GM18907 (cell line): Measurements from ENCODE around the gene WDR93.
"Not testable (repeated sequence)": the region's sequence is repeated elsewhere in the genome, so short reads cannot be mapped to it uniquely, and the experiment has no call there.

Experiments used
- ATAC-seq: cut with Tn5 transposase; IDR thresholded peaks from one replicate; pipeline ENCODE4 v1.9.1; 2021; ENCODE audit warnings: mild to moderate bottlenecking, moderate library complexity; ENCODE audit not compliant: unreplicated experiment

The WDR93 gene

DNA sequence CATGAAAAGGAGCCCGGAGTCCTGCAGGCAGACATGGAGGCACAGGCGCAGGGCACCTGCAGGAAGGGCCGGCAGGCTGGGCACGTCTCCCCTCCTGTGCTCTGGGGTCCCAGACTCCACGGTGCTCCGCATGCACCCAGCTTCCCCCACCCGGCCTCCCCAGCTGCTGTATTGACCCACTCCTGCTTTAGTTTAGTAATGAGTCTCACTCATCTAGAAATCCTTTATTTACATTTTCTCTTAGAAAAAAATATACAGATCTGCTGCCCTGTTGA, 94.0 kb downstream of the WDR93 start:
- ATAC-seq: no peak

DNA sequence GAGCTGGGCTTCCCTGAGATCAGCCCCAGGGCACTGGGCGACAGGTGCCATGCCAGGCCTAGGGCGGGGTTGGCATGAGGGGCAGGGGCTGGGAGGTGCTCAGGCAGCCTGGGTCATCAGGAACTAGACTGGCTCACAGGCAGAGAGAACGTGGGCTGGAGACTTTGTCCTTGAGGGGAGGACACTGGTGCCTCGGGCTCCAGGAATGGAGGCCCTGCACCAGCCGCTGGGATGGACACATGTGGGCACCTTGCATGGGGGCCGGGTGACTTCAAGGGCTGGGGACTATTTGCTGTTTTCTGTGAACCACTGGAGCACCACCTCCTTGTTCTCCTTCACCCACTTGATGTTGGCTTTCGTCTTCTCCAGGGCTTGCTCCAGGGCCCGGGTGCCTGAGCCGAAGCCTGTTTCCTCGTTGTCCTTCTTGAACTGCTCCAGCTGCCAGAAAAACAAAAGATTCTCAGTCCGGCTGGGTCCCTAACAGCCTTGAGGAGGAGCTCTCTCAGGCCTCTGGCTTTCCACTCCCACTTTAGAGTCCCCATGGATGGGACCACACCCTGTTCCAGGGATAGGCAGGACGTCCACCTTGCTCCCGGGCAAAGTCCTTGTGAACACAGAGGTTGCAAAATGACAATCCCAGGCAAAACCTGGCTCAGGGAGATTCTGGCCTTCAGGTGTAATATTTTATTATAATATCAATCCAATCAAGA, 94.6 kb downstream of the WDR93 start:
- no peak for ATAC-seq

DNA sequence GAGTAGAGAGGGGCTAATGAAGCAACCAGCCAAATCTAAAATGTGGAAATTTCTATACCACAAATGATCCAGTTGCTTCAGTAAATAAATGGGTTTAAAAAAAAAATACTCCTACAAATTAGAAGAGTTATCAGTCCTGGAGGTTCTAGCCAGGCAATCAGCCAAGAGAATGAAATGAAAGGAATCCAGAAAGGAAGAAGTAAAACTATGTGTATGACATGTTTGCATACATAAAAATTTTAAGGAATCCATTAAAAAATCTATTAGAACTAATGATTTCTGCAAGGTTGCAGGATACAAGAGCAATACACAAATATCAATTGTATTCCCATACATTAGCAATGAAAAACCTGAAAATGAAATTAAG, 95.1 kb downstream of the WDR93 start:
- no peak for ATAC-seq

DNA sequence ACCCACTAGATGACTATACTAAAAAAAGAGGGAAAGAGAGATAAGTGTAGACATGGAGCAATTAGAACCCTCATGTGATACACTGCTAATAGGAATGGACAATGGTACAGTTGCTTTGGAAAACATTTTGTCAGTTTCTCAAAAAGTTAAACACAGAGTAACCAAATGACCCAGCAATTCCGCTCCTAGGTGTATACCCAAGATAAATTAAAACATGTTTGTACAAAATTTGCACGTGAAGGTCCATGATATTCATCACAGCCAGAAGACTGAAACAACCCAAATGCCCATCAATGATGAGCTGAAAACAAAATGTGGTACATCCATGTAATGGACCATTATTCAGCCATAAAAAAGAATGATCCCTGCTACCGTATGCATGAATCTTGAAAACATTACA, 97.3 kb downstream of the WDR93 start:
- no peak for ATAC-seq

- not testable (repeated sequence) for ATAC-seq
Measured at GRCh38 chr15:89788585-89788984, 98.0 kb downstream of the WDR93 start.

- no peak for ATAC-seq
Measured at GRCh38 chr15:89790206-89790605, 99.6 kb downstream of the WDR93 start.

DNA sequence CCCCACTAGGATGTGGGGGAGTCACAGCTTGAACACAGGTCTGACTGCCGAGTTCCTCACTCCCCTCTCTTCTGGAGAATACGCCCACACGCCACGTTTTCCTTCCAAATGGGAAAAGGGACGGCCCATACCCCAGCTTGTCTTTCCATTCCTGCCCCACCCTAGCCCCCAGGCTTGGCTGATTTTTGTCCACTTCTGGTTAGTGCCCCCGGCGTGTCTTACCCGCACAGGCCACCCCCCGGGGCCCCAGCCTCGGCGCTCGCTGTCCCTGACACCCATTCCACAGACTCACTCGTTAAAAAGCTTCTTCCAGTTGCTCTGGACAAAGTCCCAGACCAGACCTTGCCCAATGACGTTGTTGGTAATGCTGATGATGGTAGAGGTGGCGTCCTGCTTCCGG, 100.0 kb downstream of the WDR93 start:
- no peak for ATAC-seq

GRCh38 chr15:89792106-89792805, 101.6 kb downstream of the WDR93 start:
- no peak for ATAC-seq
